OCI-LY1 (cell line): Measurements from ENCODE around the gene SLC16A1.
"Not testable (repeated sequence)": the region's sequence is repeated elsewhere in the genome, so short reads cannot be mapped to it uniquely, and the experiment has no call there.

Source experiments
- H2AFZ ChIP-seq: fragments of 200-600 bp; sonication (generic), shearing (Covaris generic); 2 replicates; pipeline ENCODE4 v1.6.0; 2014; ENCODE audit warnings: antibody characterized with exemption, mild to moderate bottlenecking, low read length
- H3F3A ChIP-seq: fragments of 200-600 bp; sonication (generic), shearing (Covaris generic); 2 replicates; pipeline ENCODE4 v1.6.0; 2014; ENCODE audit warnings: mild to moderate bottlenecking, antibody characterized with exemption, low read length, moderate library complexity; ENCODE audit not compliant: insufficient read depth
- H3K27ac ChIP-seq: fragments of 200-600 bp; sonication (generic); 2 replicates; pipeline ENCODE4 v1.5.1; 2014; ENCODE audit warnings: low read length, mixed run types, mild to moderate bottlenecking, low read depth; ENCODE audit not compliant: poor library complexity, severe bottlenecking
- H3K27me3 ChIP-seq: fragments of 200-600 bp; sonication (generic); 2 replicates; pipeline ENCODE4 v1.6.0; 2014; ENCODE audit warnings: antibody characterized with exemption, mild to moderate bottlenecking, low read length, moderate library complexity; ENCODE audit not compliant: insufficient read depth
- H3K36me3 ChIP-seq: fragments of 200-600 bp; sonication (generic); 2 replicates; pipeline ENCODE4 v1.6.1; 2014; ENCODE audit warnings: mild to moderate bottlenecking, antibody characterized with exemption, low read length, moderate library complexity, mixed read lengths; ENCODE audit not compliant: insufficient read depth
- H3K4me1 ChIP-seq: fragments of 200-600 bp; sonication (generic); 2 replicates; pipeline ENCODE4 v1.5.1; 2014; ENCODE audit warnings: mild to moderate bottlenecking, low read length, moderate library complexity; ENCODE audit not compliant: insufficient read depth, severe bottlenecking
- H3K4me2 ChIP-seq: fragments of 200-600 bp; sonication (generic), shearing (Covaris generic); 2 replicates; pipeline ENCODE4 v1.6.1; 2014; ENCODE audit warnings: low read length
- H3K4me3 ChIP-seq: fragments of 200-600 bp; sonication (generic); 2 replicates; pipeline ENCODE4 v1.5.1; 2014; ENCODE audit warnings: low read length, low read depth, mild to moderate bottlenecking, mixed read lengths; ENCODE audit not compliant: poor library complexity, severe bottlenecking
- H3K79me2 ChIP-seq: fragments of 200-600 bp; shearing (Covaris generic); 2 replicates; pipeline ENCODE4 v1.6.1; 2016; ENCODE audit warnings: mixed run types, low read length, mixed read lengths; ENCODE audit not compliant: insufficient read depth
- H3K9ac ChIP-seq: fragments of 200-600 bp; sonication (generic), shearing (Covaris generic); 2 replicates; pipeline ENCODE4 v1.6.1; 2014; ENCODE audit warnings: mild to moderate bottlenecking, low read length, mixed read lengths
- H3K9me2 ChIP-seq: fragments of 200-600 bp; sonication (generic), shearing (Covaris generic); 2 replicates; pipeline ENCODE4 v1.6.1; 2014; ENCODE audit warnings: low read depth, mild to moderate bottlenecking, low read length, mixed read lengths
- H3K9me3 ChIP-seq: fragments of 200-600 bp; shearing (Covaris generic); 2 replicates; pipeline ENCODE4 v1.6.1; 2014; ENCODE audit warnings: low read length, mixed read lengths
- H4K20me1 ChIP-seq: fragments of 200-600 bp; sonication (generic), shearing (Covaris generic); 2 replicates; pipeline ENCODE4 v1.6.0; 2016; ENCODE audit warnings: mild to moderate bottlenecking, low read length; ENCODE audit not compliant: insufficient read depth
- CTCF ChIP-seq: fragments of 200-600 bp; sonication (generic), shearing (Covaris generic); IDR thresholded peaks from 2 replicates; pipeline ENCODE4 v1.5.1; 2017; ENCODE audit warnings: mild to moderate bottlenecking, antibody characterized with exemption, low read length, moderate library complexity, mixed read lengths
- EZH2 ChIP-seq: fragments of 200-600 bp; sonication (generic), shearing (Covaris generic); IDR thresholded peaks from 2 replicates; pipeline ENCODE4 v1.8.0; 2017; ENCODE audit warnings: borderline replicate concordance, mixed run types, mild to moderate bottlenecking, antibody characterized with exemption, low read length, moderate library complexity, mixed read lengths

Gene SLC16A1

GRCh38 chr1:112888630-112889029 lies 67.4 kb downstream of the SLC16A1 start:
- Histone ChIP-seq H3F3A (no peaks in the 10 kb centered on the region), H3K79me2 (no peaks in the 10 kb centered on the region), H3K9me3 (no peaks in the 10 kb centered on the region), H4K20me1 (no peaks in the 10 kb centered on the region), H3K4me2 (no peak overlapping the region), H2AFZ (no peak overlapping the region), H3K27ac (no peak overlapping the region), H3K4me3 (no peak overlapping the region), H3K27me3 (no peaks in the 10 kb centered on the region), H3K36me3 (no peaks in the 10 kb centered on the region), H3K9me2 (no peaks in the 10 kb centered on the region), H3K9ac (no peak overlapping the region), H3K4me1 (peaks cover under 1% of the 10 kb centered on the region)
- TF ChIP-seq CTCF (no peak), EZH2 (no peak)

GRCh38 chr1:112887599-112888283 lies 68.3 kb downstream of the SLC16A1 start:
- Histone ChIP-seq H3K27me3 (no peaks in the 10 kb centered on the region), H3K4me2 (no peak overlapping the region), H3K79me2 (no peaks in the 10 kb centered on the region), H3K27ac (no peak overlapping the region), H3K36me3 (no peaks in the 10 kb centered on the region), H3K9me2 (no peaks in the 10 kb centered on the region), H3K9me3 (no peaks in the 10 kb centered on the region), H2AFZ (no peak overlapping the region), H3K4me1 (peaks cover 9% of the 10 kb centered on the region), H4K20me1 (no peaks in the 10 kb centered on the region), H3F3A (no peaks in the 10 kb centered on the region), H3K9ac (no peak overlapping the region), H3K4me3 (no peak overlapping the region)
- TF ChIP-seq CTCF (no peak), EZH2 (no peak)

GRCh38 chr1:112884996-112885395 lies 71.0 kb downstream of the SLC16A1 start:
- not testable (repeated sequence) for H3K9me3 ChIP-seq, H3K4me2 ChIP-seq, H3F3A ChIP-seq, H3K27me3 ChIP-seq, H3K79me2 ChIP-seq, H2AFZ ChIP-seq, H3K9ac ChIP-seq, H4K20me1 ChIP-seq, H3K9me2 ChIP-seq, H3K27ac ChIP-seq, H3K36me3 ChIP-seq, H3K4me3 ChIP-seq
- H3K4me1 ChIP-seq = peaks cover 14% of the 10 kb centered on the region

GRCh38 chr1:112882271-112882744 lies 73.7 kb downstream of the SLC16A1 start:
- Histone ChIP-seq H3K79me2 (no peaks in the 10 kb centered on the region), H3K36me3 (no peaks in the 10 kb centered on the region), H2AFZ (no peak overlapping the region), H3K9me2 (no peaks in the 10 kb centered on the region), H3K4me3 (no peak overlapping the region), H3K9me3 (no peaks in the 10 kb centered on the region), H4K20me1 (no peaks in the 10 kb centered on the region), H3K9ac (no peak overlapping the region), H3K4me1 (peaks cover 14% of the 10 kb centered on the region), H3K27me3 (peaks cover 9% of the 10 kb centered on the region; the same call in 1 of the 2 replicates), H3F3A (no peaks in the 10 kb centered on the region), H3K4me2 (no peak overlapping the region), H3K27ac (no peak overlapping the region)
- no peak for TF ChIP-seq EZH2
- TF ChIP-seq CTCF = no peak
